HFFc6 (cell line): ENCODE measurements around the gene SORCS2. TPM values are rescaled to one million over a fixed set of nuclear protein-coding genes. Genes with fewer than 3 reads are reported as not detected.

Source experiments
- DNase-seq: peaks from one replicate; pipeline ENCODE4 v3.0.0-alpha.2; 2018
- H3K27ac Mint-ChIP-seq: 2 replicates; pipeline ENCODE4 v1.8.0; 2020; ENCODE audit warnings: mild to moderate bottlenecking, mixed read lengths
- H3K27me3 Mint-ChIP-seq: 2 replicates; pipeline ENCODE4 v1.8.0; 2021; ENCODE audit warnings: mild to moderate bottlenecking, moderate library complexity, mixed read lengths; ENCODE audit not compliant: insufficient read depth
- H3K36me3 Mint-ChIP-seq: 2 replicates; pipeline ENCODE4 v1.8.0; 2021; ENCODE audit warnings: low read depth, mixed read lengths
- H3K4me1 Mint-ChIP-seq: 2 replicates; pipeline ENCODE4 v1.8.0; 2020; ENCODE audit warnings: low read depth, mixed read lengths
- H3K4me3 Mint-ChIP-seq: 2 replicates; pipeline ENCODE4 v1.8.0; 2020; ENCODE audit warnings: mild to moderate bottlenecking, moderate library complexity, mixed read lengths
- H3K9me3 Mint-ChIP-seq: 2 replicates; pipeline ENCODE4 v1.8.0; 2020; ENCODE audit warnings: mild to moderate bottlenecking, mixed read lengths
- CTCF ChIP-seq: fragments of 200-600 bp; sonication (generic); IDR thresholded peaks from 2 replicates; pipeline ENCODE4 v1.5.0; 2021; ENCODE audit warnings: antibody characterized with exemption, mild to moderate bottlenecking
- total RNA-seq, 6 experiments: library from RNA; stranded (reverse); fragmentation: NEBNext Ultra II Directional; extraction: Animal tissue kit (Norgen Biotek cat#: 25700); gene quantifications; 2 replicates in 1 of 6; 3 replicates in 5 of 6; pipeline ENCODE4 v1.2.3, GENCODE V29; 2021

Gene SORCS2
- total RNA-seq, 6 experiments from 2014 or later, result 0.05 to 0.15 (median 0.12) TPM; not detected in 3

GRCh38 chr4:7234355-7235029, 42.2 kb downstream of the SORCS2 start:
- no peak overlapping the region for H3K27ac Mint-ChIP-seq
- no peak overlapping the region for H3K4me3 Mint-ChIP-seq
- no peak for TF ChIP-seq CTCF
- peaks cover 5% of the 10 kb centered on the region for H3K9me3 Mint-ChIP-seq
- peaks cover 5% of the 10 kb centered on the region; the same call in 1 of the 2 replicates for H3K4me1 Mint-ChIP-seq
- H3K27me3 Mint-ChIP-seq, result peaks cover 18% of the 10 kb centered on the region
- peaks cover 4% of the 10 kb centered on the region; the same call in 1 of the 2 replicates for H3K36me3 Mint-ChIP-seq
- DNase-seq, result no peak

- peaks cover 5% of the 10 kb centered on the region; the same call in 1 of the 2 replicates for H3K4me1 Mint-ChIP-seq
- no peak overlapping the region for H3K4me3 Mint-ChIP-seq
- peaks cover 5% of the 10 kb centered on the region for H3K9me3 Mint-ChIP-seq
- peaks cover 4% of the 10 kb centered on the region; the same call in 1 of the 2 replicates for H3K36me3 Mint-ChIP-seq
- peaks cover 18% of the 10 kb centered on the region for H3K27me3 Mint-ChIP-seq
- no peak overlapping the region for H3K27ac Mint-ChIP-seq
- no peak for TF ChIP-seq CTCF
- no peak for DNase-seq
Measured at GRCh38 chr4:7235030-7235380, 42.7 kb downstream of the SORCS2 start.

GRCh38 chr4:7236847-7237246, 44.5 kb downstream of the SORCS2 start:
- H3K36me3 Mint-ChIP-seq, result peaks cover 4% of the 10 kb centered on the region; the same call in 1 of the 2 replicates
- peaks cover 5% of the 10 kb centered on the region; the same call in 1 of the 2 replicates for H3K4me1 Mint-ChIP-seq
- H3K4me3 Mint-ChIP-seq, result no peak overlapping the region
- DNase-seq, result no peak
- no peak for TF ChIP-seq CTCF
- peaks cover 5% of the 10 kb centered on the region for H3K9me3 Mint-ChIP-seq
- peaks cover 23% of the 10 kb centered on the region for H3K27me3 Mint-ChIP-seq
- H3K27ac Mint-ChIP-seq, result no peak overlapping the region

- H3K4me3 Mint-ChIP-seq, result no peak overlapping the region
- TF ChIP-seq CTCF, result no peak
- peak; percentile 2 for DNase-seq
- H3K36me3 Mint-ChIP-seq, result peaks cover 4% of the 10 kb centered on the region; the same call in 1 of the 2 replicates
- H3K4me1 Mint-ChIP-seq, result peaks cover 5% of the 10 kb centered on the region; the same call in 1 of the 2 replicates
- peaks cover 26% of the 10 kb centered on the region for H3K27me3 Mint-ChIP-seq
- peaks cover 5% of the 10 kb centered on the region for H3K9me3 Mint-ChIP-seq
- no peak overlapping the region; the same call in 1 of the 2 replicates for H3K27ac Mint-ChIP-seq
Measured at GRCh38 chr4:7237873-7238272, 45.5 kb downstream of the SORCS2 start.

GRCh38 chr4:7238300-7238960, 46.1 kb downstream of the SORCS2 start:
- Mint-ChIP-seq H3K27me3 (peaks cover 28% of the 10 kb centered on the region), H3K4me1 (peaks cover 5% of the 10 kb centered on the region; the same call in 1 of the 2 replicates), H3K9me3 (peaks cover 5% of the 10 kb centered on the region), H3K36me3 (peaks cover 4% of the 10 kb centered on the region; the same call in 1 of the 2 replicates), H3K27ac (no peak overlapping the region), H3K4me3 (no peak overlapping the region)
- DNase-seq, result no peak
- peak; percentile 48 for TF ChIP-seq CTCF
